ENCODE measurements around the gene FRMD4B.
A peak's percentile ranks its signal among the peaks of the same experiment; 100 is the strongest.
"Not testable (repeated sequence)": the region's sequence is repeated elsewhere in the genome, so short reads cannot be mapped to it uniquely, and the experiment has no call there.

The FRMD4B gene

GRCh38 chr3:69328103-69328962, 57.6 kb downstream of the FRMD4B start:
- H3K4me3 ChIP-seq (ENCODE audit: low read depth in 1 of 5, low read length in 5 of 5), result no peak overlapping the region

GRCh38 chr3:69326855-69327300, 59.0 kb downstream of the FRMD4B start:
- no peaks in the 10 kb centered on the region for H3K36me3 ChIP-seq (ENCODE audit: control insufficient read depth in 5 of 5, insufficient read depth in 5 of 5, low read length in 5 of 5)
- no peak overlapping the region for H3K4me3 ChIP-seq (ENCODE audit: low read depth in 1 of 5, low read length in 5 of 5)
- H3K4me1 ChIP-seq (ENCODE audit: control insufficient read depth in 5 of 5, insufficient read depth in 5 of 5, low read length in 5 of 5), result peaks cover 2 to 47% (median 13%) of the 10 kb centered on the region in 5 donors
- no peaks in the 10 kb centered on the region for H3K9me3 ChIP-seq (ENCODE audit: control insufficient read depth in 5 of 5, low read length in 5 of 5)
- H3K9ac ChIP-seq (ENCODE audit: low read length in 5 of 5), result no peak overlapping the region
- no peak overlapping the region for H3K27ac ChIP-seq (ENCODE audit: low read depth, low read length)
- H3K27me3 ChIP-seq (ENCODE audit: control insufficient read depth in 5 of 5, insufficient read depth in 4 of 5, low read length in 5 of 5), result peaks cover 0 to 2% (median 0%) of the 10 kb centered on the region in 5 donors

More at GRCh38 chr3:69328103-69328962, 57.6 kb downstream of the FRMD4B start:
- H3K27ac ChIP-seq (ENCODE audit: low read depth, low read length), result no peak overlapping the region
- no peaks in the 10 kb centered on the region for H3K9me3 ChIP-seq (ENCODE audit: control insufficient read depth in 5 of 5, low read length in 5 of 5)
- H3K36me3 ChIP-seq (ENCODE audit: control insufficient read depth in 5 of 5, insufficient read depth in 5 of 5, low read length in 5 of 5), result no peaks in the 10 kb centered on the region
- peaks cover 0 to 2% (median 0%) of the 10 kb centered on the region in 5 donors for H3K27me3 ChIP-seq (ENCODE audit: control insufficient read depth in 5 of 5, insufficient read depth in 4 of 5, low read length in 5 of 5)
- no peak overlapping the region for H3K9ac ChIP-seq (ENCODE audit: low read length in 5 of 5)
- H3K4me1 ChIP-seq (ENCODE audit: control insufficient read depth in 5 of 5, insufficient read depth in 5 of 5, low read length in 5 of 5), result peaks cover 2 to 40% (median 13%) of the 10 kb centered on the region in 5 donors

GRCh38 chr3:69325151-69325550, 60.7 kb downstream of the FRMD4B start:
- H3K9ac ChIP-seq (ENCODE audit: low read length in 5 of 5), result no peak overlapping the region
- H3K4me3 ChIP-seq (ENCODE audit: low read depth in 1 of 5, low read length in 5 of 5), result no peak overlapping the region
- no peaks in the 10 kb centered on the region for H3K9me3 ChIP-seq (ENCODE audit: control insufficient read depth in 5 of 5, low read length in 5 of 5)
- H3K27ac ChIP-seq (ENCODE audit: low read depth, low read length), result no peak overlapping the region
- peaks cover 2 to 47% (median 13%) of the 10 kb centered on the region in 5 donors for H3K4me1 ChIP-seq (ENCODE audit: control insufficient read depth in 5 of 5, insufficient read depth in 5 of 5, low read length in 5 of 5)
- H3K36me3 ChIP-seq (ENCODE audit: control insufficient read depth in 5 of 5, insufficient read depth in 5 of 5, low read length in 5 of 5), result no peaks in the 10 kb centered on the region
- H3K27me3 ChIP-seq (ENCODE audit: control insufficient read depth in 5 of 5, insufficient read depth in 4 of 5, low read length in 5 of 5), result no peaks in the 10 kb centered on the region

DNA sequence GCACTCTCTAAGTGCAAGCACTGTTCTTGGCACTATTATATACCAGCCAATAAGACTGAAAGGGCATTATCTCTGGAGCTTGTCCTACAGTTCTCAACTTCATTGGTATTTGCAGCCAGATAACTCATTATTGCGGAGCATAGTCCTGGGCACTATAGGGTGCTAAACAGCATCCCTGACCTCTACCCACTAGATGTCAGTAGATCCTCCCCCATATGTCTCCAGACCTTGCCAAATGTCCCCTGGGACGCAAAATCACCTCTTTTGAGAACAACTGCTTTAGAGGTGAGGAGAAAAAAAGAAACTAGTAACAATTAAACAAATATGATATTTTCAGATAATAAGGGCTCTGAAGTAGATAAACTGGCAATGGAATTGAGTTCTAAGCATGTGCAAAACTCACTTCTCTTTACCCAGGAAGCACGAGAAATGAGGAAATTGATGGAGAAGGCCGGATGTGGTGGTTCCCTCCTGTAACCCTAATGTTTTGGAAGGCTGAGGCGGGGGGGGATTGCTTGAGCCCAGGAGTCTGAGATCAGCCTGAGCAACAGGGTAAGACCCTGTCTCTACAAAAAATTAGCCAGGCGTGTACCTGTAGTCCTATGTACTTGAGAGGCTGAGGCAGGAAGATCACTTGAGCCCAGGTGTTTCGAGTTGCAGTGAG, 61.4 kb downstream of the FRMD4B start:
- H3K36me3 ChIP-seq (ENCODE audit: control insufficient read depth in 5 of 5, insufficient read depth in 5 of 5, low read length in 5 of 5), result no peaks in the 10 kb centered on the region
- peaks cover 2 to 47% (median 13%) of the 10 kb centered on the region in 5 donors for H3K4me1 ChIP-seq (ENCODE audit: control insufficient read depth in 5 of 5, insufficient read depth in 5 of 5, low read length in 5 of 5)
- H3K27me3 ChIP-seq (ENCODE audit: control insufficient read depth in 5 of 5, insufficient read depth in 4 of 5, low read length in 5 of 5), result no peaks in the 10 kb centered on the region
- no peak overlapping the region for H3K4me3 ChIP-seq (ENCODE audit: low read depth in 1 of 5, low read length in 5 of 5)
- no peak overlapping the region for H3K27ac ChIP-seq (ENCODE audit: low read depth, low read length)
- H3K9me3 ChIP-seq (ENCODE audit: control insufficient read depth in 5 of 5, low read length in 5 of 5), result no peaks in the 10 kb centered on the region
- no peak overlapping the region for H3K9ac ChIP-seq (ENCODE audit: low read length in 5 of 5)

DNA sequence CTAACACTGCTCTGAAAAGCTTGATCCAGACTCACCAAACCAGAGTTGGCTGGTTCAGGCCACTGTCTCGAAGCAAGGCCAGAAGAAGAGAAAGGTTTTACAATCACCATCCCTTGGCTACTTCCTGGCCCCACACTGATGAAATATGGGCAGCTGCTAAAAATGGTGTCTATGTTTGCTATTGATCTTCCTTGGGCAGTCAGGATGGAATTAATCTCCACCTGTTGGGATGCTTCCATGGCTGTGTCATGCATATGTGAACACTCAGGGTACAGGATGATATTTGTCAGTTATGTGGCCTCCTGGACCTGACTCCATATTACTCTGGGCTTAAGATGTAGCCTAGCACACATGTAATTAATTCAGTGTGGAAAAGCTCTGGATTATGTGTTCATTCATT, 61.9 kb downstream of the FRMD4B start:
- Histone ChIP-seq H3K9me3 (ENCODE audit: control insufficient read depth in 5 of 5, low read length in 5 of 5) (no peaks in the 10 kb centered on the region), H3K4me3 (ENCODE audit: low read depth in 1 of 5, low read length in 5 of 5) (no peak overlapping the region), H3K9ac (ENCODE audit: low read length in 5 of 5) (no peak overlapping the region), H3K36me3 (ENCODE audit: control insufficient read depth in 5 of 5, insufficient read depth in 5 of 5, low read length in 5 of 5) (no peaks in the 10 kb centered on the region), H3K27me3 (ENCODE audit: control insufficient read depth in 5 of 5, insufficient read depth in 4 of 5, low read length in 5 of 5) (no peaks in the 10 kb centered on the region), H3K27ac (ENCODE audit: low read depth, low read length) (no peak overlapping the region), H3K4me1 (ENCODE audit: control insufficient read depth in 5 of 5, insufficient read depth in 5 of 5, low read length in 5 of 5) (peaks cover 2 to 46% (median 13%) of the 10 kb centered on the region in 5 donors)

DNA sequence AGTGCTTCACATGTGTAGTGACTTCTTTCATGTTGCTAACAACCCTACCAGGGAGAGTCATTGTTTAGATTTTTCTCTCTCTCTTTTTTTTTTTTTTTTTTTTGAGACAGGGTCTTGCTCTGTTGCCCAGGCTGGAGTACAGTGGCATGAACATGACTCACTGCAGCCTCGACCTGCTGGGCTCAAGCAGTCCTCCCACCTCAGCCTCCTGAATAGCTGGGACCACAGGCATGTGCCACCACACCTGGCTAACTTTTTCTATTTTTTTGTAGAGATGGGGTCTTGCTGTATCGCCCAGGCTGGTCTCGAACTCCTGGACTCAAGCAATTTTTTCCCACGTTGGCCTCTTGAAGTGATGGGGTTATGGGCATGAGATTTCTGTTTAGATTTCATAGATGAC, 63.4 kb downstream of the FRMD4B start:
- H3K4me3 ChIP-seq (ENCODE audit: low read depth in 1 of 5, low read length in 5 of 5); H3K27me3 ChIP-seq (ENCODE audit: control insufficient read depth in 5 of 5, insufficient read depth in 4 of 5, low read length in 5 of 5); H3K9ac ChIP-seq (ENCODE audit: low read length in 5 of 5); H3K36me3 ChIP-seq (ENCODE audit: control insufficient read depth in 5 of 5, insufficient read depth in 5 of 5, low read length in 5 of 5); H3K27ac ChIP-seq (ENCODE audit: low read depth, low read length); H3K9me3 ChIP-seq (ENCODE audit: control insufficient read depth in 5 of 5, low read length in 5 of 5): not testable (repeated sequence)
- peaks cover 2 to 35% (median 10%) of the 10 kb centered on the region in 5 donors for H3K4me1 ChIP-seq (ENCODE audit: control insufficient read depth in 5 of 5, insufficient read depth in 5 of 5, low read length in 5 of 5)

GRCh38 chr3:69322158-69322509, 63.8 kb downstream of the FRMD4B start:
- H3K27me3 ChIP-seq (ENCODE audit: control insufficient read depth in 5 of 5, insufficient read depth in 4 of 5, low read length in 5 of 5), result no peaks in the 10 kb centered on the region
- H3K36me3 ChIP-seq (ENCODE audit: control insufficient read depth in 5 of 5, insufficient read depth in 5 of 5, low read length in 5 of 5), result no peaks in the 10 kb centered on the region
- H3K4me3 ChIP-seq (ENCODE audit: low read depth in 1 of 5, low read length in 5 of 5), result no peak overlapping the region
- peaks cover 2 to 35% (median 10%) of the 10 kb centered on the region in 5 donors for H3K4me1 ChIP-seq (ENCODE audit: control insufficient read depth in 5 of 5, insufficient read depth in 5 of 5, low read length in 5 of 5)
- no peak overlapping the region for H3K9ac ChIP-seq (ENCODE audit: low read length in 5 of 5)
- no peaks in the 10 kb centered on the region for H3K9me3 ChIP-seq (ENCODE audit: control insufficient read depth in 5 of 5, low read length in 5 of 5)
- H3K27ac ChIP-seq (ENCODE audit: low read depth, low read length), result no peak overlapping the region

DNA sequence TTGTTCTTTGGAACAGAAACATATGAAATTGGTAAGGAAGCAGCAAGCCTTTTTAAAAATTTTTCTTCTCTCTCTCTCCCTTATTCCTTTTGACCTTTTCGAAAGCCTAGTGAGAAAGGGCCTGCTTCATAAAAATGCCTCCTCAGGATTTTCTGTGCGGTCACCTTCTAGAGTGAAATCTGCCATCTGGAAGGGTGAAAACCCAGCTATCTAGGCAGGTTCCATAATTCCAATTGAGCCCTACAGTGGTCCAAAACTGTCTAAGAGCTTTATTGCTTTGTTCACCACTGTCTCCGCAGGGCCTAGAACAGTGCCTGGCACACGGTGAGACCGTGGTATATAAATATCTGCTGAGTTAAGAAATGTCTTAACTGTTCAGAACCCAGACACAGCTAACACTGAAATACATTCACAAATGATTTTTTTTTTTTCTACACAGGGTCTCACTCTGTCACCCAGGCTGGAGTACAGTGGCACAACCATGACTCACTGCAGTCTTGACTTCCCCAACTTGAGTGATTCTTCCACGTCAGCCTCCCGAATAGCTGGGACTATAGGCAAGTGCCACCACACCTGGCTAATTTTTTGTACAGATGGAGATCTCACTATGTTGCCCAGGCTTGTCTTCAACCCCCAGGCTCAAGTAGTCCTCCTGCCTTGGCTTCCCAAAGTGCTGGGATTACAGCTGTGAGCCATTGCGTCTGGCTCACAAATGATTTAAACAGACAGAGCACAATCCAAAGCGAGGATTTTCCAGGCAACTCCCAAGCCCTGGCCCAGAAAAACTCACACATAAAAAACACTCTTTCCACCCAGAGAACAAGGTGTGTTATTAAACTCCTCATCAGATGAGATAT, 64.4 kb downstream of the FRMD4B start:
- H3K4me1 ChIP-seq (ENCODE audit: control insufficient read depth in 5 of 5, insufficient read depth in 5 of 5, low read length in 5 of 5), result peaks cover 2 to 31% (median 10%) of the 10 kb centered on the region in 5 donors
- no peak overlapping the region for H3K4me3 ChIP-seq (ENCODE audit: low read depth in 1 of 5, low read length in 5 of 5)
- no peaks in the 10 kb centered on the region for H3K9me3 ChIP-seq (ENCODE audit: control insufficient read depth in 5 of 5, low read length in 5 of 5)
- peak overlapping the region; percentile 46 for H3K27ac ChIP-seq (ENCODE audit: low read depth, low read length)
- H3K27me3 ChIP-seq (ENCODE audit: control insufficient read depth in 5 of 5, insufficient read depth in 4 of 5, low read length in 5 of 5), result no peaks in the 10 kb centered on the region
- no peaks in the 10 kb centered on the region for H3K36me3 ChIP-seq (ENCODE audit: control insufficient read depth in 5 of 5, insufficient read depth in 5 of 5, low read length in 5 of 5)
- no peak overlapping the region for H3K9ac ChIP-seq (ENCODE audit: low read length in 5 of 5)

- no peak overlapping the region for H3K4me3 ChIP-seq (ENCODE audit: low read depth in 1 of 5, low read length in 5 of 5)
- no peak overlapping the region for H3K9ac ChIP-seq (ENCODE audit: low read length in 5 of 5)
- H3K27me3 ChIP-seq (ENCODE audit: control insufficient read depth in 5 of 5, insufficient read depth in 4 of 5, low read length in 5 of 5), result no peaks in the 10 kb centered on the region
- H3K4me1 ChIP-seq (ENCODE audit: control insufficient read depth in 5 of 5, insufficient read depth in 5 of 5, low read length in 5 of 5), result peaks cover 0 to 27% (median 10%) of the 10 kb centered on the region in 5 donors
- H3K27ac ChIP-seq (ENCODE audit: low read depth, low read length), result peak overlapping the region; percentile 46
- no peaks in the 10 kb centered on the region for H3K9me3 ChIP-seq (ENCODE audit: control insufficient read depth in 5 of 5, low read length in 5 of 5)
- no peaks in the 10 kb centered on the region for H3K36me3 ChIP-seq (ENCODE audit: control insufficient read depth in 5 of 5, insufficient read depth in 5 of 5, low read length in 5 of 5)
Observed at GRCh38 chr3:69320871-69321271, 65.0 kb downstream of the FRMD4B start.
